Endodermal cell (in vitro differentiated cells): ENCODE measurements around the gene NAA38. TPM values are rescaled to one million over a fixed set of nuclear protein-coding genes. Genes with fewer than 3 reads are reported as not detected.
A peak's percentile ranks its signal among the peaks of the same experiment; 100 is the strongest.

Source experiments
- DNase-seq: peaks from one replicate; pipeline ENCODE4 v3.0.0-alpha.2; 2017
- H3K27ac ChIP-seq: 2 replicates; pipeline ENCODE4 v1.5.1; 2013; ENCODE audit warnings: mild to moderate bottlenecking, low read depth, low read length, moderate library complexity
- H3K27me3 ChIP-seq: 2 replicates; pipeline ENCODE4 v1.6.1; 2013; ENCODE audit warnings: mild to moderate bottlenecking, low read length, moderate library complexity; ENCODE audit not compliant: insufficient read depth, control insufficient read depth, poor library complexity, severe bottlenecking
- H3K36me3 ChIP-seq: 2 replicates; pipeline ENCODE4 v1.7.0; 2013; ENCODE audit warnings: mild to moderate bottlenecking, low read length, moderate library complexity; ENCODE audit not compliant: control insufficient read depth, insufficient read depth
- H3K4me1 ChIP-seq: one replicate; pipeline ENCODE4 v1.7.0; 2013; ENCODE audit warnings: low read length; ENCODE audit not compliant: control insufficient read depth, insufficient read depth
- H3K4me3 ChIP-seq: 2 replicates; pipeline ENCODE4 v1.5.1; 2013; ENCODE audit warnings: mild to moderate bottlenecking, low read length, moderate library complexity
- H3K9ac ChIP-seq: 2 replicates; pipeline ENCODE4 v1.6.1; 2013; ENCODE audit warnings: mild to moderate bottlenecking, low read length, moderate library complexity; ENCODE audit not compliant: poor library complexity, severe bottlenecking; ENCODE audit errors: extremely low read depth
- H3K9me3 ChIP-seq: 2 replicates; pipeline ENCODE4 v1.6.1; 2013; ENCODE audit warnings: mild to moderate bottlenecking, low read length, moderate library complexity; ENCODE audit not compliant: control insufficient read depth
- H3K27ac Mint-ChIP-seq: 2 replicates; pipeline ENCODE4 v1.8.0; 2020; ENCODE audit warnings: mixed read lengths
- H3K27me3 Mint-ChIP-seq: 2 replicates; pipeline ENCODE4 v1.8.0; 2021; ENCODE audit warnings: mild to moderate bottlenecking, mixed read lengths; ENCODE audit not compliant: insufficient read depth
- H3K36me3 Mint-ChIP-seq: 2 replicates; pipeline ENCODE4 v1.8.0; 2020; ENCODE audit warnings: low read depth, mixed read lengths
- H3K4me1 Mint-ChIP-seq: 2 replicates; pipeline ENCODE4 v1.8.0; 2020; ENCODE audit warnings: mixed read lengths
- H3K4me3 Mint-ChIP-seq: 2 replicates; pipeline ENCODE4 v1.8.0; 2020; ENCODE audit warnings: mild to moderate bottlenecking, moderate library complexity, mixed read lengths
- H3K9me3 Mint-ChIP-seq: 2 replicates; pipeline ENCODE4 v1.8.0; 2020; ENCODE audit warnings: mild to moderate bottlenecking, mixed read lengths
- WGBS, 2 experiments: methylation state at CpG; one replicate each; pipeline versions ENCODE4 v1.1.5 to v1.1.7; 2013; ENCODE audit warnings: missing lambda C conversion rate in 2 of 2, mixed read lengths in 1 of 2; ENCODE audit not compliant: insufficient coverage in 1 of 2, insufficient read length in 1 of 2; 5-methylcytosine and 5-hydroxymethylcytosine counted together
- total RNA-seq, 2 donors: library from RNA; stranded (reverse); fragmentation: NEBNext Ultra II Directional in 1 of 2; extraction: Animal tissue kit (Norgen Biotek cat#: 25700) in 1 of 2; gene quantifications; 2 replicates in 1 of 2; 3 replicates in 1 of 2; pipeline ENCODE4 v1.2.1, GENCODE V29; 2021
- TF ChIP-seq, protein P1 (sequence below): fragments of 200-600 bp; sonication (generic); conservative IDR thresholded peaks from 2 replicates; pipeline ENCODE4 v1.5.0; 2021; ENCODE audit warnings: antibody characterized with exemption, mild to moderate bottlenecking

NAA38 gene
- total RNA-seq, 2 donors from 2014 or later = 38.9 to 44.8 TPM

DNA sequence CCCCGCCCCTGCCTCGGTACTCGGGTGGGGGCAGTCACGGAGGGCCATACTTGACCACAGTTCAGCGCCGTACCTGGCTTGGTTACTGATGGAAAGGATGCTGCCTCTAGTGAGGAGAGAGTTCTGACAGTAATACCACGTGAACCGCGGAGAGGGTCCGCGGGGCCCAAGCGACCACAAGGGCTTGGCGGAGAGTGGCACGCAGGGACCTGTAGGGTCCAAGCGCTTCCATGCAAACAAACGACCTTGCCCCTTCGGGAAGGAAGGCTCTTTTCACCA is 14.2 kb downstream of the NAA38 start:
- peak; percentile 89 for DNase-seq
- H3K27ac ChIP-seq = peak overlapping the region; percentile 92
- H3K9me3 ChIP-seq = no peaks in the 10 kb centered on the region
- H3K4me1 Mint-ChIP-seq = peaks cover 31% of the 10 kb centered on the region
- no peaks in the 10 kb centered on the region for H3K9me3 Mint-ChIP-seq
- H3K27me3 ChIP-seq = no peaks in the 10 kb centered on the region
- H3K36me3 Mint-ChIP-seq = peaks cover 27% of the 10 kb centered on the region
- TF ChIP-seq, protein P1, sequence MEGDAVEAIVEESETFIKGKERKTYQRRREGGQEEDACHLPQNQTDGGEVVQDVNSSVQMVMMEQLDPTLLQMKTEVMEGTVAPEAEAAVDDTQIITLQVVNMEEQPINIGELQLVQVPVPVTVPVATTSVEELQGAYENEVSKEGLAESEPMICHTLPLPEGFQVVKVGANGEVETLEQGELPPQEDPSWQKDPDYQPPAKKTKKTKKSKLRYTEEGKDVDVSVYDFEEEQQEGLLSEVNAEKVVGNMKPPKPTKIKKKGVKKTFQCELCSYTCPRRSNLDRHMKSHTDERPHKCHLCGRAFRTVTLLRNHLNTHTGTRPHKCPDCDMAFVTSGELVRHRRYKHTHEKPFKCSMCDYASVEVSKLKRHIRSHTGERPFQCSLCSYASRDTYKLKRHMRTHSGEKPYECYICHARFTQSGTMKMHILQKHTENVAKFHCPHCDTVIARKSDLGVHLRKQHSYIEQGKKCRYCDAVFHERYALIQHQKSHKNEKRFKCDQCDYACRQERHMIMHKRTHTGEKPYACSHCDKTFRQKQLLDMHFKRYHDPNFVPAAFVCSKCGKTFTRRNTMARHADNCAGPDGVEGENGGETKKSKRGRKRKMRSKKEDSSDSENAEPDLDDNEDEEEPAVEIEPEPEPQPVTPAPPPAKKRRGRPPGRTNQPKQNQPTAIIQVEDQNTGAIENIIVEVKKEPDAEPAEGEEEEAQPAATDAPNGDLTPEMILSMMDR = no peak
- peak overlapping the region; percentile 97 for H3K27ac Mint-ChIP-seq
- H3K36me3 ChIP-seq = peaks cover 21% of the 10 kb centered on the region
- H3K4me3 ChIP-seq = peak overlapping the region; percentile 93
- peaks cover 2% of the 10 kb centered on the region for H3K27me3 Mint-ChIP-seq
- peak overlapping the region; percentile 82 for H3K4me3 Mint-ChIP-seq
- H3K9ac ChIP-seq = peak overlapping the region; percentile 71
- WGBS, 2 experiments = 0% methylated on average over 7 to 17 of the region's 17 CpGs
- peaks cover 11% of the 10 kb centered on the region for H3K4me1 ChIP-seq

DNA sequence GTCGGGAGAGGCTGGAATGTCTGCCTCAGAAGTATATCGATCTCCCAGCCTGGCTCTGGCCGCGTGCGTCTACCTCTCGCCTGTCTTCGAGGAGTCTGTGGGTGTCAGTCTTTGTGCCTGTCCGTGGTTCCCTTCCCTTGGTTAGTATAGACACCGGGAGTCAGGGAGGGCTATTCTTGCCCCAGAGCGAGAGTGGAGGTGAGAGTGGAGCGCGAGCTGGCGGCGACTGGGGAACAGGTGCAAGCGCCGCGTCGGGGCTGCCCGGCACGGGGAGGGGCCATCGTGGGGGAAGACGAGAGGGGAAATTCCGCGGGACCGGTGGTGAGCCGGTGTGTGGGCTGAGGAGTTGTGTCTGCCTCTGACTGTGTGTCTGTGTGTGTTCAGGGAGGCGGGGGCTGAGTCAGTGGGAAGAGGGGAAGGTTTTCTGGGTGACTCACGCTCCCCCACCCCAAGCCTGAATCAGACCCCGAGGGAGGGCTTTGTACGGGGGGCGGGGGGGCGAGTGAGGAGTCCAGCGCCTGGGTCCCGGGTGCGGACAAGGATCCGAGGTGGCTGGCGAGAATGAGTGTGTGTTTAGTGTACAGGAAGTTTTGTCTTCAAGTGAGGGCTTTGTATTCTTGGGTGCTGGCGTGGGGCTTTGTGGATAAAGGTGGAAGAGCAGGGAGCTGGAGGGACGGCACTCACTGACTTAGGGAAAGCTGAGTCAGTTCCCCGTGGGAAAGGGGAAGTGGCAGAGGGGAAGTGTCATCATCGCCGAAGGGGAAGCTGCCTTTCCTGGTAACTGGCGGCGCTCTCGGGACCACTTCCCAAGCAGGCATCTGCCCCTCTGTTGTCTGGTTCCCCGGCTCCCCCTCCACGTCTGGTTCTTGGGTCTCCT is 14.7 kb downstream of the NAA38 start:
- no peak for DNase-seq
- WGBS, 2 experiments = 0 to 1% methylated on average over 19 to 47 of the region's 47 CpGs
- peak overlapping the region; percentile 92 for H3K27ac ChIP-seq
- no peaks in the 10 kb centered on the region for H3K9me3 ChIP-seq
- peak overlapping the region; percentile 93 for H3K4me3 ChIP-seq
- Mint-ChIP-seq H3K4me1 (peaks cover 34% of the 10 kb centered on the region), H3K36me3 (peaks cover 26% of the 10 kb centered on the region), H3K4me3 (peak overlapping the region; percentile 82), H3K9me3 (no peaks in the 10 kb centered on the region), H3K27ac (peak overlapping the region; percentile 97), H3K27me3 (peaks cover 2% of the 10 kb centered on the region)
- H3K36me3 ChIP-seq = peaks cover 21% of the 10 kb centered on the region
- peak overlapping the region; percentile 71 for H3K9ac ChIP-seq
- TF ChIP-seq, protein P1 = no peak
- H3K27me3 ChIP-seq = no peaks in the 10 kb centered on the region
- peaks cover 11% of the 10 kb centered on the region for H3K4me1 ChIP-seq

DNA sequence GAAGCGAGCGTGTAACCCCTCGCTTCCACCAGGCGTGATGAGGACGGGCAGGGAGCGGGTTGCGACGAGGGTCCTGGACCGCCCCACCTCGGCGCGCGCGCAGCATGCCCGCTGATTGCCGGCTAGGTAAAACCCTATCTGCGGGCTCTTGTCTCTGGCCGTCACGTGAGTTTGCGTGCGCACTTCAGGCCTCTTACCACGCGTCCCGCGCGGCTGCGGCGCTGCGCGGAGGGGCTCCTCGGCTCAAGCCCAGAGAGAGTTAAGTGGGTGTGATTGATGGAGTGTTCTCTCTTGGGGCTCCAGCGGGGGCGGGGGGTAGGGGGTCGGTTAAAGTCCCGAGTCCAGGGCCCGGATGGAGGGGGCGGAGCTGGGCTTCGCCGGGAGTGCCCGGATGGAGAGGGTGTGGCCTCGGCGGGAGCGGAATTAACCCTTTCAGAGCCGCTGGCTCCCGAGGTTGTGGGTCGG is 15.4 kb downstream of the NAA38 start:
- H3K4me3 ChIP-seq = peak overlapping the region; percentile 93
- H3K27ac Mint-ChIP-seq = peak overlapping the region; percentile 97
- H3K4me3 Mint-ChIP-seq = peak overlapping the region; percentile 82
- H3K9me3 Mint-ChIP-seq = no peaks in the 10 kb centered on the region
- H3K4me1 ChIP-seq = peaks cover 11% of the 10 kb centered on the region
- peaks cover 40% of the 10 kb centered on the region for H3K4me1 Mint-ChIP-seq
- no peaks in the 10 kb centered on the region for H3K9me3 ChIP-seq
- WGBS, 2 experiments = 0 to 1% methylated on average over 11 to 46 of the region's 46 CpGs
- H3K9ac ChIP-seq = peak overlapping the region; percentile 71
- H3K27me3 ChIP-seq = no peaks in the 10 kb centered on the region
- TF ChIP-seq, protein P1 = no peak
- H3K27me3 Mint-ChIP-seq = peaks cover 2% of the 10 kb centered on the region
- peaks cover 17% of the 10 kb centered on the region for H3K36me3 ChIP-seq
- peak; percentile 99 for DNase-seq
- H3K27ac ChIP-seq = peak overlapping the region; percentile 92
- peaks cover 21% of the 10 kb centered on the region for H3K36me3 Mint-ChIP-seq
